IMR-90 (cell line): ENCODE data around the gene EEF1E1. TPM values are rescaled to one million over a fixed set of nuclear protein-coding genes. Genes with fewer than 3 reads are reported as not detected.

Experiments
- ATAC-seq: fragments of 200-7000 bp; cut with Tn5 transposase; 2 replicates; pipeline ENCODE4 v1.9.1; 2020; ENCODE audit warnings: low read depth, mild to moderate bottlenecking, moderate library complexity
- BruUV-seq: library from RNA; stranded (reverse); fragments of 400-500 nt; replicated peaks from 2 replicates; lab custom pipeline; 2021; lab: Mats Ljungman, UMichigan
- CTCF ChIA-PET: fragments of 300-600 bp; formaldehyde crosslinking; extraction: SDS; loops from one replicate; lab custom pipeline; 2021; ENCODE audit warnings: antibody characterized with exemption; lab: Yijun Ruan, JAX
- POLR2A ChIA-PET: fragments of 300-600 bp; sonication (Branson Sonifier 250); formaldehyde crosslinking; loops from one replicate; lab custom pipeline; 2022; ENCODE audit warnings: antibody characterized with exemption; ENCODE audit not compliant: unreplicated experiment; lab: Charles Lee
- DNase-seq: peaks from one replicate; pipeline ENCODE4 v3.0.0; 2013
- H2AFZ ChIP-seq: replicated peaks from 2 replicates; pipeline ENCODE3; 2013; ENCODE audit warnings: low read length, mild to moderate bottlenecking; ENCODE audit not compliant: poor library complexity
- H2AK5ac ChIP-seq: 2 replicates; pipeline ENCODE4 v1.6.1; 2013; ENCODE audit warnings: low read depth, low read length, inconsistent platforms
- H2AK9ac ChIP-seq: replicated peaks from 2 replicates; pipeline ENCODE3; 2013; ENCODE audit warnings: mild to moderate bottlenecking, low read depth, low read length, moderate library complexity; ENCODE audit not compliant: poor library complexity
- H2BK120ac ChIP-seq: 2 replicates; pipeline ENCODE4 v1.6.1; 2013; ENCODE audit warnings: low read depth, low read length, inconsistent platforms
- H2BK15ac ChIP-seq: 3 replicates; pipeline ENCODE4 v1.6.1; 2013; ENCODE audit warnings: low read depth, low read length, inconsistent platforms
- H2BK20ac ChIP-seq: 2 replicates; pipeline ENCODE4 v1.6.1; 2013; ENCODE audit warnings: low read depth, mild to moderate bottlenecking, inconsistent platforms, low read length, moderate library complexity
- H2BK5ac ChIP-seq: 2 replicates; pipeline ENCODE4 v1.6.1; 2013; ENCODE audit warnings: mild to moderate bottlenecking, low read depth, low read length, inconsistent platforms; ENCODE audit not compliant: poor library complexity, severe bottlenecking
- H3K14ac ChIP-seq: replicated peaks from 2 replicates; pipeline ENCODE4 v1.6.1; 2013; ENCODE audit warnings: low read depth, low read length, inconsistent platforms
- H3K18ac ChIP-seq: 2 replicates; pipeline ENCODE4 v1.6.1; 2013; ENCODE audit warnings: low read depth, low read length, control low read depth
- H3K23ac ChIP-seq: 2 replicates; pipeline ENCODE4 v1.6.1; 2013; ENCODE audit warnings: low read depth, low read length, inconsistent platforms
- H3K27ac ChIP-seq: 2 replicates; pipeline ENCODE4 v1.5.1; 2013; ENCODE audit warnings: mild to moderate bottlenecking, control low read depth, low read length; ENCODE audit not compliant: insufficient read depth
- H3K27me3 ChIP-seq: 2 replicates; pipeline ENCODE4 v1.6.1; 2013; ENCODE audit warnings: low read length; ENCODE audit not compliant: control insufficient read depth, insufficient read depth
- H3K36me3 ChIP-seq: 2 replicates; pipeline ENCODE4 v1.6.1; 2013; ENCODE audit warnings: low read length, mixed read lengths; ENCODE audit not compliant: control insufficient read depth, insufficient read depth
- H3K4ac ChIP-seq: 2 replicates; pipeline ENCODE4 v1.6.1; 2013; ENCODE audit warnings: low read depth, low read length, inconsistent platforms
- H3K4me1 ChIP-seq: 2 replicates; pipeline ENCODE4 v1.6.1; 2013; ENCODE audit warnings: low read length, mixed read lengths; ENCODE audit not compliant: control insufficient read depth, insufficient read depth
- H3K4me2 ChIP-seq: 2 replicates; pipeline ENCODE4 v1.6.1; 2013; ENCODE audit warnings: low read depth, mild to moderate bottlenecking, control low read depth, low read length, moderate library complexity
- H3K4me3 ChIP-seq: 2 replicates; pipeline ENCODE4 v1.5.1; 2013; ENCODE audit warnings: low read depth, mild to moderate bottlenecking, control low read depth, low read length, moderate library complexity; ENCODE audit not compliant: insufficient read depth
- H3K56ac ChIP-seq: 2 replicates; pipeline ENCODE4 v1.6.1; 2013; ENCODE audit warnings: low read length, inconsistent platforms; ENCODE audit not compliant: insufficient read depth; ENCODE audit errors: extremely low read depth
- H3K79me1 ChIP-seq, 2 experiments: 2 replicates each; pipeline ENCODE4 v1.6.1; 2013; ENCODE audit warnings: low read length in 2 of 2, inconsistent platforms in 1 of 2, low read depth in 1 of 2
- H3K9ac ChIP-seq: 2 replicates; pipeline ENCODE4 v1.6.1; 2013; ENCODE audit warnings: low read depth, low read length, control low read depth
- H3K9me1 ChIP-seq: 2 replicates; pipeline ENCODE4 v1.6.1; 2013; ENCODE audit warnings: low read length, inconsistent platforms; ENCODE audit not compliant: insufficient read depth
- H3K9me3 ChIP-seq: 2 replicates; pipeline ENCODE4 v1.6.1; 2013; ENCODE audit warnings: low read length; ENCODE audit not compliant: control insufficient read depth, insufficient read depth
- H4K20me1 ChIP-seq: 2 replicates; pipeline ENCODE4 v1.6.1; 2013; ENCODE audit warnings: low read length, inconsistent platforms; ENCODE audit not compliant: insufficient read depth
- H4K5ac ChIP-seq: 2 replicates; pipeline ENCODE4 v1.6.1; 2013; ENCODE audit warnings: mild to moderate bottlenecking, low read depth, low read length, control low read depth
- H4K8ac ChIP-seq, 2 experiments: 2 replicates each; pipeline ENCODE4 v1.6.1; 2013; ENCODE audit warnings: low read depth in 2 of 2, low read length in 2 of 2, control low read depth in 1 of 2, inconsistent platforms in 1 of 2
- H4K91ac ChIP-seq: 2 replicates; pipeline ENCODE4 v1.6.1; 2013; ENCODE audit warnings: low read depth, low read length, inconsistent platforms; ENCODE audit not compliant: insufficient read depth
- CEBPB ChIP-seq: IDR thresholded peaks from 2 replicates; pipeline ENCODE4 v1.6.1; 2012; ENCODE audit warnings: low read depth, low read length, improper control_type of control experiment
- RFX5 ChIP-seq: IDR thresholded peaks from 2 replicates; pipeline ENCODE4 v1.8.0; 2012; ENCODE audit warnings: low read depth, mild to moderate bottlenecking, low read length, moderate library complexity
- WGBS, 2 experiments: methylation state at CpG; one replicate each; pipeline versions ENCODE4 v1.1.5 to v1.1.7; 2013; ENCODE audit warnings: missing lambda C conversion rate in 2 of 2; ENCODE audit not compliant: insufficient read length in 1 of 2; ENCODE audit errors: extremely low coverage in 2 of 2; 5-methylcytosine and 5-hydroxymethylcytosine counted together
- dilution Hi-C: fragments of 300-500 bp; cut with HindIII; formaldehyde crosslinking; loops from one replicate; pipeline ENCODE4 v1.14.3; 2018; ENCODE audit warnings: low sequenced_read_pairs; ENCODE audit not compliant: unreplicated experiment
- in situ Hi-C: fragments of 300-500 bp; cut with MboI; formaldehyde crosslinking; loops from 3 replicates; pipeline ENCODE4 v1.14.3; 2019; ENCODE audit warnings: low sequenced_read_pairs, inconsistent platforms, mixed read lengths
- intact Hi-C: fragments of 100-400 bp; cut with micrococcal nuclease; formaldehyde crosslinking; loops from 2 replicates; pipeline ENCODE4 v1.10.0; 2022
- polyA plus RNA-seq, 3 experiments: library from polyadenylated mRNA; depleted of rRNA; stranded (reverse); fragments of >200 nt; gene quantifications; 2 replicates each; pipeline ENCODE4 v1.2.3, GENCODE V29; 2012; ENCODE audit warnings: low replicate concordance in 1 of 3
- total RNA-seq: library from RNA; depleted of rRNA; stranded (reverse); fragments of >200 nt; gene quantifications from 2 replicates; pipeline ENCODE4 v1.2.3, GENCODE V29; 2012

Gene EEF1E1
- total and polyA plus RNA-seq, 2 of the 4 experiments (the other 2 are of a cell fraction), result 65.8 to 68.6 TPM

- Histone ChIP-seq H4K91ac (no peak overlapping the region), H3K9me1 (no peaks in the 10 kb centered on the region), H2AK9ac (no peak overlapping the region), H2AFZ (no peak overlapping the region), H4K8ac (no peak overlapping the region), H3K79me1 (peaks cover 0 to 6% of the 10 kb centered on the region in 2 experiments), H3K4me3 (no peak overlapping the region), H3K27ac (no peak overlapping the region), H3K4ac (no peak overlapping the region), H3K4me1 (peaks cover 2% of the 10 kb centered on the region; the same call in 1 of the 2 replicates), H2BK5ac (no peak overlapping the region), H2BK20ac (no peak overlapping the region), H4K5ac (no peak overlapping the region), H3K27me3 (no peaks in the 10 kb centered on the region), H2BK15ac (no peak overlapping the region), H3K14ac (no peak overlapping the region), H3K18ac (no peak overlapping the region), H3K4me2 (no peak overlapping the region), H3K56ac (no peak overlapping the region), H3K9ac (no peak overlapping the region), H3K9me3 (no peaks in the 10 kb centered on the region), H3K36me3 (peaks cover 4% of the 10 kb centered on the region), H4K20me1 (no peaks in the 10 kb centered on the region), H2AK5ac (no peak overlapping the region), H3K23ac (no peak overlapping the region), H2BK120ac (no peak overlapping the region)
- in situ Hi-C loops, result loop anchor here (25.0 kb wide), 1 partner anchor 767 kb away; no protein-coding TSS in a partner anchor
- peak; percentile 63; the same call in 1 of the 2 replicates for TF ChIP-seq CEBPB
- TF ChIP-seq RFX5, result no peak; the same call in 1 of the 2 replicates
- dilution Hi-C loops, result no loop called here
- ChIA-PET POLR2A (no interaction called here), CTCF (no interaction called here)
- DNase-seq (peak; percentile 57), ATAC-seq (no peak)
- intact Hi-C loops, result no loop called here
- BruUV-seq, result no TSS peak
- WGBS, 2 experiments, result no CpG with 5 or more reads among the region's 2 CpGs
Observed at GRCh38 chr6:8054276-8054675, 48.1 kb downstream of the EEF1E1 start.
